Neutrophil (primary cell): ENCODE results near the gene PMEPA1.

Experiments used
- H3K27ac ChIP-seq: fragments of 200-600 bp; sonication (generic); 2 replicates; pipeline ENCODE4 v1.5.1; 2016; ENCODE audit warnings: mild to moderate bottlenecking, moderate library complexity
- H3K27me3 ChIP-seq: fragments of 200-600 bp; sonication (generic); 2 replicates; pipeline ENCODE4 v1.6.0; 2016; ENCODE audit warnings: mild to moderate bottlenecking
- H3K36me3 ChIP-seq: fragments of 200-600 bp; sonication (generic); 2 replicates; pipeline ENCODE4 v1.5.1; 2017
- H3K4me1 ChIP-seq, 2 experiments: fragments of 200-600 bp in 1 of 2; sonication (generic) in 1 of 2; 1 replicate in 1 of 2; 2 replicates in 1 of 2; pipeline versions ENCODE4 v1.5.1 to v1.6.1; 2013 to 2016; ENCODE audit warnings: low read depth in 1 of 2, low read length in 1 of 2, mild to moderate bottlenecking in 1 of 2, moderate library complexity in 1 of 2; ENCODE audit not compliant: control insufficient read depth in 1 of 2, insufficient read depth in 1 of 2
- H3K4me3 ChIP-seq, 2 experiments: fragments of 200-600 bp in 1 of 2; sonication (generic) in 1 of 2; 1 replicate in 1 of 2; 2 replicates in 1 of 2; pipeline ENCODE4 v1.5.1; 2013 to 2016; ENCODE audit warnings: low read depth in 1 of 2, low read length in 1 of 2, mild to moderate bottlenecking in 1 of 2, moderate library complexity in 1 of 2
- H3K9me3 ChIP-seq: fragments of 200-600 bp; sonication (generic); 2 replicates; pipeline ENCODE4 v1.5.1; 2016
- CTCF ChIP-seq: fragments of 200-600 bp; sonication (generic); IDR thresholded peaks from 2 replicates; pipeline ENCODE4 v1.5.1; 2016; ENCODE audit warnings: antibody characterized with exemption

The PMEPA1 gene

GRCh38 chr20:57615445-57615811 lies 94.4 kb downstream of the PMEPA1 start:
- TF ChIP-seq CTCF, result no peak
- peaks cover 30 to 32% of the 10 kb centered on the region in 2 experiments for H3K4me1 ChIP-seq
- no peak overlapping the region for H3K27ac ChIP-seq
- H3K36me3 ChIP-seq, result peaks cover 71% of the 10 kb centered on the region
- no peak overlapping the region for H3K4me3 ChIP-seq
- H3K9me3 ChIP-seq, result no peaks in the 10 kb centered on the region
- peaks cover 7% of the 10 kb centered on the region for H3K27me3 ChIP-seq

DNA sequence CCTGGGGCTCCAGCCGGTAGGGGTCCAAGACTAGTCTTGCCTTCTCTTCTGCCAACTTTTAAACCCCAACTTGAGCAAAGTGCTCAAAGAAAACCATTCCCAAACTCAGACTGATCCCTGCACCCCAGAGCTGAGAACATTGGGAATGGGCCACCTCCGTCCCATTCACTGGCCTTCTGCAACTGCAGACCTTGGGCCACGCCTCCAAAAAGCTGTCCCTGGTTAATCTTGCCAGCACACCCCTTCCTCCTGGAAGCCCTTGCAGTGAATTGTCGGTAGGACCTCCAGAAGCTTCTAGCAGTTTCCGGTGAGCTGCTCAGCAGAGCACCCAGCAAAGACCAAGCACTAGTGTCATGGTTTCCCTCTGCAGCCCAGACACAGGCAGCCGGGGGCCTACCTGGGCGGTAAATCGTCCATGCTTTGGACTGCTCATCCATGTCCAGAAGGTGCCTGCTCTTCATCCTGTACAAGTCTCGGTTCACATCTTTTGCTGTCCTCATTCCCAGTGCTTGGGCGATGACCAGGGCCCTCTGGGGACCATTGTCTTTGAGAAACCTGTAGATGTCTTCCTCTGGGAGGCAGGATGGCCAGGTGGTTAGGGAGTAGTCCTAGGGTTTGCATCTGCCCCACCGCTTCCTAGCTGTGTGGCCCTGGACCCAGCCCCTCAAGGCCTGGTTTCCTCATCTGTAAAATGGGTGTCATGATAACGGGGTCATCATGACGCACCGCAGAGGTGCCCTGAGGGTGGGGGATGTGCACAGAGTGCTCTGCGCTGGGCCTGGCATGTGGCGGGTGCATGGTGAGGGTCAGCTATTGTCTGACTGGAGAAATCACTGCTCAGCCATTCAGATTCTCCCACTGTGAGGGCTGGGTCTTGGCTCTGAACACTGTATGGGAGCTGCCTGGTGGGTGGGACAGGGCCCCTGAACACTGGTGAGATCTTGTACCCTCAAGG lies 95.0 kb downstream of the PMEPA1 start:
- no peak overlapping the region for H3K4me3 ChIP-seq
- no peak for TF ChIP-seq CTCF
- H3K27me3 ChIP-seq, result peaks cover 7% of the 10 kb centered on the region
- peaks cover 77% of the 10 kb centered on the region for H3K36me3 ChIP-seq
- no peak overlapping the region for H3K27ac ChIP-seq
- H3K4me1 ChIP-seq, result peaks cover 24 to 29% of the 10 kb centered on the region in 2 experiments
- no peaks in the 10 kb centered on the region for H3K9me3 ChIP-seq

GRCh38 chr20:57613481-57613921 lies 96.3 kb downstream of the PMEPA1 start:
- Histone ChIP-seq H3K36me3 (peaks cover 90% of the 10 kb centered on the region), H3K4me3 (no peak overlapping the region), H3K4me1 (peaks cover 11 to 16% of the 10 kb centered on the region in 2 experiments), H3K27ac (no peak overlapping the region), H3K9me3 (no peaks in the 10 kb centered on the region), H3K27me3 (peaks cover 7% of the 10 kb centered on the region)
- no peak for TF ChIP-seq CTCF

GRCh38 chr20:57612916-57613315 lies 96.9 kb downstream of the PMEPA1 start:
- no peak overlapping the region for H3K27ac ChIP-seq
- peaks cover 96% of the 10 kb centered on the region for H3K36me3 ChIP-seq
- H3K9me3 ChIP-seq, result no peaks in the 10 kb centered on the region
- TF ChIP-seq CTCF, result no peak
- H3K4me3 ChIP-seq, result no peak overlapping the region
- H3K4me1 ChIP-seq, result peaks cover 5 to 10% of the 10 kb centered on the region in 2 experiments
- peaks cover 7% of the 10 kb centered on the region for H3K27me3 ChIP-seq

GRCh38 chr20:57612436-57612835 lies 97.4 kb downstream of the PMEPA1 start:
- Histone ChIP-seq H3K27me3 (peaks cover 7% of the 10 kb centered on the region), H3K27ac (no peak overlapping the region), H3K36me3 (peaks cover 100% of the 10 kb centered on the region)

More at GRCh38 chr20:57612436-57612835, 97.4 kb downstream of the PMEPA1 start:
- no peak overlapping the region for H3K4me3 ChIP-seq
- no peaks in the 10 kb centered on the region for H3K9me3 ChIP-seq
- H3K4me1 ChIP-seq, result peaks cover under 1 to 5% of the 10 kb centered on the region in 2 experiments
- no peak for TF ChIP-seq CTCF
